Activated CD4-positive, CD25-positive, alpha-beta regulatory T cell treated with anti-CD3 and anti-CD28 coated beads, Interleukin-2, amount 50 U/mL, for 72 hours (primary cell): ENCODE data around the gene WWC2.

Experiments
- DNase-seq: peaks from one replicate; pipeline ENCODE4 v3.0.0; 2021

The WWC2 gene

GRCh38 chr4:183362036-183362435 is 263.0 kb downstream of the WWC2 start:
- no peak for DNase-seq

- no peak for DNase-seq
Measured at GRCh38 chr4:183362916-183363542, 264.0 kb downstream of the WWC2 start.

- no peak for DNase-seq
Measured at GRCh38 chr4:183364025-183364424, 265.0 kb downstream of the WWC2 start.

GRCh38 chr4:183366206-183366835 is 267.3 kb downstream of the WWC2 start:
- DNase-seq, result no peak

GRCh38 chr4:183369073-183369472 is 270.0 kb downstream of the WWC2 start:
- DNase-seq, result no peak
